Epithelial cell of proximal tubule (primary cell): ENCODE data around the gene PDF. TPM values are rescaled to one million over a fixed set of nuclear protein-coding genes. Genes with fewer than 3 reads are reported as not detected.
A peak's percentile ranks its signal among the peaks of the same experiment; 100 is the strongest.
"Not testable (repeated sequence)": the region's sequence is repeated elsewhere in the genome, so short reads cannot be mapped to it uniquely, and the experiment has no call there.

Experiments
- DNase-seq: peaks from one replicate; pipeline ENCODE4 v3.0.0-alpha.2; 2011; ENCODE audit warnings: low read depth
- H3K4me3 ChIP-seq: 2 replicates; pipeline ENCODE4 v1.5.1; 2011; ENCODE audit warnings: low read depth, mild to moderate bottlenecking, low read length
- total RNA-seq: library from RNA; depleted of rRNA; stranded (reverse); fragments of >200 nt; gene quantifications from 2 replicates; pipeline ENCODE4 v1.2.3, GENCODE V29; 2015
- TF ChIP-seq, protein P1 (sequence below): conservative IDR thresholded peaks from 2 replicates; pipeline ENCODE4 v1.5.1; 2012; ENCODE audit warnings: low read depth, mild to moderate bottlenecking, low read length

The PDF gene
- total RNA-seq, 1 donor from 2014 or later, result 23.8 TPM

DNA sequence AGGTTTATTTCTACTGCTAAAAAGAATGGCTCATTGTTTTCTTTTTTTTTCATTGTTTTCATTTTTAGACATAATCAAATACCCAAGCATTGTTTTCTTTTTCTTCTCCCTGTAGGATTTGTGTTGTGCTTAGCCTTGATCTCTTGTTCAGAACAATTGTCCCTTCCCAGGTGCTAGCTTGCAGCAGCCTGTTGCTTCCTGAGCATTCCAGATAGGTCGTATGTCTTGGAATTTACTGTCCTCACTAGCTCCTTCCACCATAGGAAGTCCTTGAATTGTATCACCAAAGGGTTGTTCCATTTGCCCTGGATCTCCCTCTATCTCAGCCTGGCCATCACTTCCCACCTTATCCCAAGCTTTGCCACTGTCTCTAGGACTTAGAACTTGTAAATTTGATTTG, 29.2 kb downstream of the PDF start:
- no peak for DNase-seq
- TF ChIP-seq, protein P1, sequence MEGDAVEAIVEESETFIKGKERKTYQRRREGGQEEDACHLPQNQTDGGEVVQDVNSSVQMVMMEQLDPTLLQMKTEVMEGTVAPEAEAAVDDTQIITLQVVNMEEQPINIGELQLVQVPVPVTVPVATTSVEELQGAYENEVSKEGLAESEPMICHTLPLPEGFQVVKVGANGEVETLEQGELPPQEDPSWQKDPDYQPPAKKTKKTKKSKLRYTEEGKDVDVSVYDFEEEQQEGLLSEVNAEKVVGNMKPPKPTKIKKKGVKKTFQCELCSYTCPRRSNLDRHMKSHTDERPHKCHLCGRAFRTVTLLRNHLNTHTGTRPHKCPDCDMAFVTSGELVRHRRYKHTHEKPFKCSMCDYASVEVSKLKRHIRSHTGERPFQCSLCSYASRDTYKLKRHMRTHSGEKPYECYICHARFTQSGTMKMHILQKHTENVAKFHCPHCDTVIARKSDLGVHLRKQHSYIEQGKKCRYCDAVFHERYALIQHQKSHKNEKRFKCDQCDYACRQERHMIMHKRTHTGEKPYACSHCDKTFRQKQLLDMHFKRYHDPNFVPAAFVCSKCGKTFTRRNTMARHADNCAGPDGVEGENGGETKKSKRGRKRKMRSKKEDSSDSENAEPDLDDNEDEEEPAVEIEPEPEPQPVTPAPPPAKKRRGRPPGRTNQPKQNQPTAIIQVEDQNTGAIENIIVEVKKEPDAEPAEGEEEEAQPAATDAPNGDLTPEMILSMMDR, result no peak
- H3K4me3 ChIP-seq, result no peak overlapping the region

- H3K4me3 ChIP-seq, result no peak overlapping the region
- TF ChIP-seq, protein P1, result no peak
- no peak for DNase-seq
Observed at GRCh38 chr16:69298261-69298660, 32.1 kb downstream of the PDF start.

DNA sequence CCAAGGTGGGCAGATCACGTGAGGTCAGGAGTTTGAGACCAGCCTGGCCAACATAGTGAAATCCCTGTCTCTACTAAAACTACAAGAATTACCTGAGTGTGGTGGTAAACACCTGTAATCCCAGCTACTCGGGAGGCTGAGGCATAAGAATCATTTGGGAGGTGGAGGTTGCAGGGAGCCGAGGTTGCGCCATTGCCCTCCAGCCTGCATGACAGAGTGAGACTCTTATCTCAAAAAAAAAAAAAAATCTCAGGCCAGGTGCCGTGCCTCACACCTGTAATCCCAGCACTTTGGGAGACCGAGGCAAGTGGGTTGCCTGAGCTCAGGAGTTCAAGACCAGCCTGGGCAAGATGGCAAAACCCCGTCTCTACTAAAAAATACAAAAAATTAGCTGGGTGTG, 33.6 kb downstream of the PDF start:
- not testable (repeated sequence) for DNase-seq, H3K4me3 ChIP-seq

GRCh38 chr16:69294051-69294450, 36.3 kb downstream of the PDF start:
- no peak for DNase-seq

GRCh38 chr16:69293401-69293800, 37.0 kb downstream of the PDF start:
- TF ChIP-seq, protein P1, result no peak
- DNase-seq, result no peak
- no peak overlapping the region for H3K4me3 ChIP-seq

More at GRCh38 chr16:69294051-69294450, 36.3 kb downstream of the PDF start:
- TF ChIP-seq, protein P1, result no peak
- H3K4me3 ChIP-seq, result no peak overlapping the region

GRCh38 chr16:69291657-69292056, 38.7 kb downstream of the PDF start:
- not testable (repeated sequence) for H3K4me3 ChIP-seq, DNase-seq

DNA sequence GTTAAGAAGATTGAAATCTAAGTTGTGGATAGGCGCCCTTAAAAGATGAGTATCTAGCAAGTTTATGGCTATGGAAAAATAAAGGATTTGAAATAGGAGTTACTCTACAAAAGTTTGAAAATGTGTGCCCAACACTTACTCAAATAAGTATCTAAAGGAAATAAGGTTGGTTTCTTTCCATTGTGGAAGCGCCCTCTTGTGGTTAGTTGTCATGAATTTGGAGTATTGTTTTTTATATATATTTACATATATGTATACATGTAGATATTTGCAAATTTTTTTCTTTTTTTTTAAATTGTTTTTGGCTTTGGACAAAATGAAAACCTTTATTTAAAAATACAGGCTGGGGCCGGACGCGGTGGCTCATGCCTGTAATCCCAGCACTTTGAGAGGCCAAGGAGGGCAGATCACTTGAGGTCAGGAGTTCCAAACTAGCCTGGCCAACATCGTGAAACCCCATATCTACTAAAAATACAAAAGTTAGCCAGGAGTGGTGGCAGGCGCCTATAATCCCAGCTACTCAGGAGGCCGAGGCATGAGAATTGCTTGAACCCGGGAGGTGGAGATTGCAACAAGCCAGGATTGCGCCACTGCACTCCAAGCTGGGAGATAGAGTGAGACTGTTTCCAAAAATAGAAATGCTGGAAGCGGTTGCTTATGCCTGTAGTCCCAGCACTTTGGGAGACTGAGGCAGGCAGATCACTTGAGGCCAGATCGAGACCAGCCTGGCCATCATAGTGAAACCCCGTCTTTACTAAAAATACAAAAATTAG, 43.3 kb downstream of the PDF start:
- TF ChIP-seq, protein P1, result peak; percentile 60
- no peak overlapping the region for H3K4me3 ChIP-seq
- DNase-seq, result no peak

DNA sequence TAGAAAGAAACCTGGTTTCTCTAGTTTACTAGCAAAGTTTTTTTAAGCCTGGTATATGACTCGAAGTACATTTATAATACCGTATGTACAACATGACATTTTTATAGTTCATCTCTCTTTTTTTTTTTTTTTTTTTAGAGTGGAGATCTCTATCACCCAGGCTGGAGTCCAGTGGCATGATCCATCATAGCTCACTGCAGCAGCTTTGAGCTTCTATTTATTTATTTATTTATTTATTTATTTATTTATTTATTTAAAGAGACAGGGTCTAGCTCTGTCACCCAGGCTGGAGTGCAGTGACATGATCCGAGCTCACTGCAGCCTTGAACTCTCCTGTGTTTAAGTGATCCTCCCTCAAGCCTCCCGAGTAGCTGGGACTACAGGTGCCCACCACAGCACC, 45.1 kb downstream of the PDF start:
- TF ChIP-seq, protein P1, result no peak
- DNase-seq, result no peak
- H3K4me3 ChIP-seq, result no peak overlapping the region
